HG02938 (cell line): ENCODE data around the gene WFIKKN2.
"Not testable (repeated sequence)": the region's sequence is repeated elsewhere in the genome, so short reads cannot be mapped to it uniquely, and the experiment has no call there.

Experiments used
- ATAC-seq: cut with Tn5 transposase; IDR thresholded peaks from one replicate; pipeline ENCODE4 v1.9.1; 2021; ENCODE audit warnings: mild to moderate bottlenecking, moderate library complexity; ENCODE audit not compliant: unreplicated experiment

WFIKKN2 gene

DNA sequence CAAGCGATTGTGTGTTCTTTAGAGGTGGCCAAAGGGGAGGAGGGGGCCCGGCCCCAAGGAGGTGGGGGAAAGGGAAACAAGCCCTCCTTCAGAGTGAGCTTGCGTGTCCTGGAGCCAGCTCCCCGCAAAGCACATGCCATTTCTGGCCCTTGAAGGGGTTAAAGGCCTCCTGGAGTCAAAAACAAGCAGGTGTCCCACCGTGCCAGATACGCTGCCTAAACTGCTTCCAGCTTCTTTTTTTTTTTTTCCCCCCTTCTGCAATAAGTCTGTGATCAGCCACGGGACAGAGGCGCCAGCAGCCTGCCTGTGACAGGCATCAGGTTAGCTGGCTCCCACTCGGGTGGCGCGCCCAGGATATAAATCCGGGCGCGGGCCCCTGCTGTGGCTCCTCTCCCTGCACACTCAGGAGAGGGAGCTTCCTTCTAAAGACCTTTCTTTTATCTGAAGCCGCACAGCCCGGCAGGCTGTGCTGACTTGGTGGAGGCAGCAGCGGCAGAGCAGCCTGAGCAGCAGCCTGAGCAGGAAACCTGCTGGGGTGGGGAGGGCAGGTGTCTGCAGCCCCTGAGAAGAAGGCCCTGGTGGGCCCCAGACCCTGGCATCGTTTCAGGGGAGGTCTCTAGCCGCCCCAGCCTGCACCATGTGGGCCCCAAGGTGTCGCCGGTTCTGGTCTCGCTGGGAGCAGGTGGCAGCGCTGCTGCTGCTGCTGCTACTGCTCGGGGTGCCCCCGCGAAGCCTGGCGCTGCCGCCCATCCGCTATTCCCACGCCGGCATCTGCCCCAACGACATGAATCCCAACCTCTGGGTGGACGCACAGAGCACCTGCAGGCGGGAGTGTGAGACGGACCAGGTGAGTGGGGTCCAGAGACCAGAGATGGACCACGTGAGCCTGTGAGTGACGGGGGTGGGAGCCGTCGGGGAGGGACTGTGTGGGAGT lies at the start of gene WFIKKN2:
TSS of gene WFIKKN2 (plus strand) at position 286 of the 934 bp plus-strand sequence. CDS start at position 638, 352 bp downstream.
- no peak for ATAC-seq

- no peak for ATAC-seq
Observed at GRCh38 chr17:50785946-50786570, 49.3 kb upstream of the WFIKKN2 start.

- ATAC-seq = no peak
Observed at GRCh38 chr17:50787106-50787505, 48.3 kb upstream of the WFIKKN2 start.

DNA sequence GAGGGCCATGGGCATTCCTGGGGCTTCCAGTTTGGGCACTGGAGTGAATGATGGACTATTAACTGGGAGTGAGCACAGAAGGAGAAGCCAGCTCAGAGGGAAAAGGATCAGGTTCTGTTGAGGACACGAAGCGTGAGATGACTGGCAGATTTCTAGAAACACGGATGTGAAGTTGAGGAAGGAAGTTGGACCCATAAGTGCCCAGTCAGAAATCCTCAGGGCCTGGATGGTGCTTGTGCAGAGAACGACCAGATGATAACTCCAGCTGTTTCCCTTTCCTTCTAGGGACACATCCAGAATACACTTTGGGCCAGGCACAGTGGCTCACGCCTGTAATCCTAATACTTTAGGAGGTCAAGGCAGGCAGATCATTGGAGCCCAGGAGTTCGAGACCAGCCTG lies 44.8 kb upstream of the WFIKKN2 start:
- ATAC-seq = no peak

DNA sequence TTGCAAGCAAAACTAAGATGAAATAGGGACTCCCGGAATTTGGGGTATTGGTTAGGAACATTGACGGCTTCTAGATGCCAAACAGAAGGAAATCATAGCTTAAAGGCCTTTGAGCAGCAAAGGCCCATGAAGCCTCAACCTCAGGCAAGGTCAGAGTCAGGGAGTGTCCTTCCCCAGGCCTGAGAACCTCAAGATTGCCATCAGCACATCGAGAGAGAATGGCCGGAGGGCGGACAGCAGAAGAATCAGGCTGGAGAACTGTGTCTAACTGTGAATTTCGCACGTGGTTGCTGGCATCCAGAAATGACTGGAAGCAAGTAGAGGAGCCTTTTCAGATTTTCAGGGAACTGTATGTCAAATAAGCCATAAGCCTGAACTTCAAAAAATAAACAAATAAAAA lies 43.3 kb upstream of the WFIKKN2 start:
- ATAC-seq = no peak

GRCh38 chr17:50793007-50793406 lies 42.4 kb upstream of the WFIKKN2 start:
- no peak for ATAC-seq

- no peak for ATAC-seq
Observed at GRCh38 chr17:50794361-50794760, 41.0 kb upstream of the WFIKKN2 start.

GRCh38 chr17:50797135-50797810 lies 38.1 kb upstream of the WFIKKN2 start:
- no peak for ATAC-seq

DNA sequence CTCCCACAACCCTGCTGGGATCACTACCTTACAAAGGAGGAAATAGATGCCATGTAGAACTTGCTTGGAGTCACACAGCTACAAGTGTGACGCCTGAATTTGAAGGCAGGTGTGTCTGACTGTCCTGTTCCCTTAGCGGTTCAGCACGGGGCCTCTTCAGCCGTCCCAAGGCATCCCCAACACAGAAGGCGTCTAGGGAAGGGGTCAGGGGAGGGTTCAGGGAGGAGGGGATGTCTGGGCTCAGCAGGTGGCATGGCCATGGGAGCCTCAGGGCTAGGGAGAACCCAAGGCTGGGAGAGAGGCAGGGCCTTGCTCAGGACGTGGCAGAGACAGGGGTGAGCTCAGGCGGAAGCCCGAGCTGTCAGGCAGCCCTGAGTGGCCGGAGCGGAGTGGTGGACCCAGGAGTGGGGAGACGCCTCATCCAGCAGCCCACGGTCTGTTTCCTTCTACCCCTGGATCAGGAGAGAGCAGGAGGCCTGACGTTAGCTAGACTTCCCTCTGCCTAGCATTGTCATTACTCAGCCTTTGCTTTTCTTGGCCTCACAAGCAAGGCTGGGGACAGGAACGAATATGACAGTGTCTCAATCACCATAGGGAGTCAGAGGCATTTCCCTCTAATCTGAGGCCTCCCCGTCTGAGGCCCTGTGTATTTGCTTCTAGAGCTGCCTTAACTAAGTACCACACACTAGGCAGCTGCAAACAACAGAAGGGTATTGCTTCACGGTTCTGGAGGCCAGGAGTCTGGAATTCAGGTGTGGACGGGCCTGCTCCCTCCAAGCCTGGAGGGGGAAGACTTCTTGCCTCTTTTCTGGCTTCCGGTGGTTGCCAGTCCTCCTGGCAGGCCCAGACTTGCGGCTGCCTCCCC lies 36.7 kb upstream of the WFIKKN2 start:
- ATAC-seq = no peak

GRCh38 chr17:50799582-50799981 lies 35.8 kb upstream of the WFIKKN2 start:
- ATAC-seq = no peak

GRCh38 chr17:50800196-50800700 lies 35.1 kb upstream of the WFIKKN2 start:
- ATAC-seq = no peak

- ATAC-seq = no peak
Observed at GRCh38 chr17:50802609-50803571, 32.5 kb upstream of the WFIKKN2 start.

- ATAC-seq = no peak
Observed at GRCh38 chr17:50803676-50804075, 31.7 kb upstream of the WFIKKN2 start.

DNA sequence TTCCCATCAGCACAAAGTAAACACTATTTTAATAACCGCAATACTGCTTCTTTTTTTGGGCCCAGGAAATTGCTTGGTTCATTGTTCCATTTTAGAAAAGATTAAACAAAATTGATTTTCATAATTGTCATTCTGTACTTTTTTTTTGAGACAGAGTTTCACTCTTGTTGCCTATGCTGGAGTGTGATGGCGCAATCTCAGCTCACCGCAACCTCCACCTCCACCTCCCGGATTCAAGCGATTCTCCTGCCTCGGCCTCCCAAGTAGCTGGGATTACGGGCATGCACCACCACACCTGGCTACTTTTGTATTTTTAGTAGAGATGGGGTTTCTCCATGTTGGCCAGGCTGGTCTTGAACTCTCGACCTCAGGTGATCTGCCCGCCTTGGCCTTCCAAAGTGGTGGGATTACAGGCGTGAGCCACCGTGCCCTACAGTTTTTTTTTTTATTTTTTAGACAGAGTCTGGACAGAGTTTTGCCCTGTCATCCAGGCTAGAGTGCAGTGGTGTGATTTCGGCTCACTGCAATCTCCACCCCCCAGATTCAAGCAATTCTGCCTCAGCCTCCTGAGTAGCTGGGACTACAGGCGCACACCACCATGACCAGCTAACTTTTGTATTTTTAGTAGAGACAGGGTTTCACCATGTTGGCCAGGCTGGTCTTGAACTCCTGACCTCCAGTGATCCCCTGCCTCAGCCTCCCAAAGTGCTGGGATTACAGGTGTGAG lies 30.5 kb upstream of the WFIKKN2 start:
- not testable (repeated sequence) for ATAC-seq

- no peak for ATAC-seq
Observed at GRCh38 chr17:50805486-50805885, 29.9 kb upstream of the WFIKKN2 start.

GRCh38 chr17:50806141-50806643 lies 29.2 kb upstream of the WFIKKN2 start:
- ATAC-seq = no peak

- no peak for ATAC-seq
Observed at GRCh38 chr17:50807009-50807408, 28.4 kb upstream of the WFIKKN2 start.

DNA sequence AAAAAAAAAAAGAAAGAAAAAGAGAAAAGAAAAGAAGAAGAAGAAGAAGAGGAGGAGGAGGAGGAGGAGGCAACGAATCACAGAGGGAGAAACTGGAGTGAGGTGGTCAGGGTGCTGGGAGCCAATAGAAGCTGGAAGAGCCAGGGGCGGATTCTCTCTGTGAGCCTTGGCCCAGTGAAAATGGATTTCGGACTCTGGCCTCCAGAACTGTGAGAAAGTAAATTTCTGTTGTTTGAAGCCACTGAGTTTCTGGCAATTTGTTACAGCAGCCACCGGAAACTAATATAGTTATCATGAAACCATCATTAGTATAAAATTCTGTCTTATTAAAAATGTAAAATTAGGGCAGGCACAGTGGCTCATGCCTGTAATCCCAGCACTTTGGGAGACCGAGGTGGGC lies 27.7 kb upstream of the WFIKKN2 start:
- ATAC-seq = no peak
